K562 (cell line): Measurements from ENCODE around the gene FAM107B. TPM values are rescaled to one million over a fixed set of nuclear protein-coding genes. Genes with fewer than 3 reads are reported as not detected.

Source experiments
- ATAC-seq: fragments of 200-7000 bp; cut with Tn5 transposase; 3 replicates; pipeline ENCODE4 v1.9.1; 2020; ENCODE audit warnings: moderate library complexity
- BruUV-seq: library from RNA; stranded (reverse); fragments of 400-500 nt; replicated peaks from 2 replicates; lab custom pipeline; 2021; lab: Mats Ljungman, UMichigan
- CTCF ChIA-PET: fragments of 300-600 bp; formaldehyde crosslinking; extraction: SDS; loops from one replicate; lab custom pipeline; 2021; ENCODE audit warnings: low intra/inter-chr PET ratio; lab: Yijun Ruan, JAX
- POLR2A ChIA-PET: fragments of 300-600, 350-650 bp; sonication (Branson Sonifier 250); formaldehyde crosslinking; extraction: SDS; loops from one replicate; lab custom pipeline; 2021; ENCODE audit warnings: antibody characterized with exemption, inconsistent platforms; lab: Yijun Ruan, JAX
- DNase-seq, 4 experiments: peaks; one replicate each; pipeline versions ENCODE4 v3.0.0 to v3.0.0-alpha.2; 2011 to 2018; ENCODE audit warnings: low spot score in 3 of 4, mixed read lengths in 3 of 4; ENCODE audit errors: extremely low read depth in 1 of 4
- FAIRE-seq: peaks from 2 replicates; lab custom pipeline; 2011; peaks lifted over from hg19 to GRCh38; lab: Jason Lieb, UNC
- H2AFZ ChIP-seq: 2 replicates; pipeline ENCODE4 v1.6.0; 2011; ENCODE audit warnings: low read depth, low read length, control low read depth, inconsistent platforms
- H3K27ac ChIP-seq: fragments of 200-600 bp; 3 replicates; pipeline ENCODE4 v1.8.0; 2011; ENCODE audit warnings: low read depth, mild to moderate bottlenecking, control low read depth, inconsistent platforms, low read length, moderate library complexity, mixed read lengths; ENCODE audit errors: extremely low read depth
- H3K27me3 ChIP-seq, 2 experiments: fragments of 300-600 bp in 1 of 2; 2 replicates in 1 of 2; 3 replicates in 1 of 2; pipeline versions ENCODE4 v1.6.0 to v1.8.0; 2011; ENCODE audit warnings: inconsistent platforms in 2 of 2, low read length in 2 of 2, mild to moderate bottlenecking in 1 of 2, mixed read lengths in 1 of 2, moderate library complexity in 1 of 2; ENCODE audit not compliant: control insufficient read depth in 2 of 2, insufficient read depth in 2 of 2
- H3K36me3 ChIP-seq: fragments of 300-600 bp; 3 replicates; pipeline ENCODE4 v1.8.0; 2011; ENCODE audit warnings: mild to moderate bottlenecking, low read length, inconsistent platforms; ENCODE audit not compliant: control insufficient read depth, insufficient read depth
- H3K4me1 ChIP-seq, 2 experiments: fragments of 200-600 bp in 1 of 2; replicated peaks in 1 of 2; 2 replicates in 1 of 2; 3 replicates in 1 of 2; pipeline versions ENCODE4 v1.5.1 to v1.8.0; 2011; ENCODE audit warnings: inconsistent platforms in 2 of 2, low read length in 2 of 2, mild to moderate bottlenecking in 1 of 2, mixed read lengths in 1 of 2, moderate library complexity in 1 of 2; ENCODE audit not compliant: control insufficient read depth in 2 of 2, insufficient read depth in 2 of 2
- H3K4me2 ChIP-seq: 2 replicates; pipeline ENCODE4 v1.6.1; 2011; ENCODE audit warnings: low read length, control low read depth, inconsistent platforms, mixed read lengths; ENCODE audit not compliant: insufficient read depth
- H3K4me3 ChIP-seq: fragments of 200-600 bp; sonication (generic), shearing (Covaris generic); 2 replicates; pipeline ENCODE4 v1.5.1; 2016; ENCODE audit warnings: control low read depth, inconsistent platforms
- H3K79me2 ChIP-seq: fragments of 200-600 bp; 3 replicates; pipeline ENCODE4 v1.8.0; 2011; ENCODE audit warnings: low read length, inconsistent platforms; ENCODE audit not compliant: control insufficient read depth, insufficient read depth
- H3K9ac ChIP-seq, 2 experiments: 2 replicates each; pipeline versions ENCODE4 v1.6.0 to v1.6.1; 2011; ENCODE audit warnings: low read depth in 2 of 2, low read length in 2 of 2, control low read depth in 1 of 2, inconsistent platforms in 1 of 2, mild to moderate bottlenecking in 1 of 2, mixed read lengths in 1 of 2; ENCODE audit not compliant: insufficient read depth in 1 of 2
- H3K9me1 ChIP-seq: one replicate; pipeline ENCODE4 v1.6.0; 2011; ENCODE audit warnings: inconsistent platforms, mild to moderate bottlenecking, low read length, moderate library complexity; ENCODE audit not compliant: control insufficient read depth, insufficient read depth
- H3K9me3 ChIP-seq: replicated peaks from 2 replicates; pipeline ENCODE4 v1.5.1; 2011; ENCODE audit warnings: low read depth, low read length, inconsistent platforms; ENCODE audit not compliant: control insufficient read depth, insufficient read depth
- H4K20me1 ChIP-seq: replicated peaks from 2 replicates; pipeline ENCODE4 v1.6.1; 2011; ENCODE audit warnings: low read length, inconsistent platforms, mixed read lengths; ENCODE audit not compliant: control insufficient read depth, insufficient read depth
- BRCA1 ChIP-seq, 2 experiments: fragments of 450-650 bp in 1 of 2; sonication (generic) in 1 of 2; formaldehyde crosslinking in 1 of 2; IDR thresholded peaks; 2 replicates each; pipeline versions ENCODE4 v1.5.0 to v1.6.1; 2017 to 2020; ENCODE audit warnings: mild to moderate bottlenecking in 1 of 2, missing genetic modification reagents in 1 of 2
- CCNT2 ChIP-seq: IDR thresholded peaks from 2 replicates; pipeline ENCODE4 v1.6.1; 2011; ENCODE audit warnings: borderline replicate concordance, low read depth, mild to moderate bottlenecking, moderate library complexity, mixed read lengths, low read length; ENCODE audit not compliant: insufficient read length; ENCODE audit errors: extremely low read depth
- CREB1 ChIP-seq, 2 experiments: sonication (generic) in 1 of 2; formaldehyde crosslinking in 1 of 2; IDR thresholded peaks; 2 replicates each; pipeline versions ENCODE4 v1.6.1 to v1.8.0; 2012 to 2022; ENCODE audit warnings: inconsistent platforms in 1 of 2, mild to moderate bottlenecking in 1 of 2, missing genetic modification reagents in 1 of 2, moderate library complexity in 1 of 2
- CREBBP ChIP-seq: IDR thresholded peaks from one replicate; pipeline ENCODE4 v1.6.1; 2012; ENCODE audit warnings: low read depth, mild to moderate bottlenecking, control low read depth, inconsistent platforms, low read length
- DACH1 ChIP-seq: fragments of 450-650 bp; IDR thresholded peaks from 2 replicates; pipeline ENCODE4 v1.6.1; 2018; ENCODE audit not compliant: partially characterized antibody
- FOS ChIP-seq: IDR thresholded peaks from 3 replicates; pipeline ENCODE4 v1.6.1; 2011; ENCODE audit not compliant: insufficient read length; ENCODE audit errors: extremely low read depth
- FUS ChIP-seq: fragments of 200-400 bp; formaldehyde crosslinking; optimal IDR thresholded peaks from 2 replicates; pipeline ENCODE3; 2017; ENCODE audit warnings: low read depth, low read length
- HCFC1 ChIP-seq: IDR thresholded peaks from 2 replicates; pipeline ENCODE4 v1.6.1; 2012; ENCODE audit warnings: low read depth, low read length, improper control_type of control experiment
- NBN ChIP-seq: fragments of 450-650 bp; IDR thresholded peaks from 2 replicates; pipeline ENCODE4 v1.6.1; 2016; ENCODE audit warnings: low read depth, mild to moderate bottlenecking
- SFPQ ChIP-seq: fragments of 200-400 bp; formaldehyde crosslinking; IDR thresholded peaks from 2 replicates; pipeline ENCODE4 v1.6.1; 2017; ENCODE audit warnings: mild to moderate bottlenecking, low read depth, low read length, moderate library complexity
- TBL1XR1 ChIP-seq, 2 experiments: IDR thresholded peaks; 2 replicates each; pipeline ENCODE4 v1.6.1; 2012; ENCODE audit warnings: improper control_type of control experiment in 2 of 2, low read length in 2 of 2, mild to moderate bottlenecking in 1 of 2
- TCF7L2 ChIP-seq: fragments of 150-350 bp; IDR thresholded peaks from 2 replicates; pipeline ENCODE4 v1.6.1; 2016; ENCODE audit warnings: low read depth, mild to moderate bottlenecking, low read length, moderate library complexity
- ZC3H8 ChIP-seq: fragments of 450-650 bp; IDR thresholded peaks from 2 replicates; pipeline ENCODE4 v1.6.1; 2017
- ZNF324 ChIP-seq: fragments of 250-450 bp; sonication (Bioruptor Pico); IDR thresholded peaks from 2 replicates; pipeline ENCODE4 v1.4.0; 2020; ENCODE audit warnings: mild to moderate bottlenecking
- ZNF589 ChIP-seq: fragments of 200-800 bp; sonication (Bioruptor generic); IDR thresholded peaks from 2 replicates; pipeline ENCODE4 v1.6.1; 2016; ENCODE audit warnings: low read depth, missing genetic modification characterization, missing compliant biosample characterization
- WGBS: fragments of 100-300 bp; shearing (Covaris generic); methylation state at CpG from one replicate; pipeline ENCODE4 v1.1.6; 2016; ENCODE audit warnings: low coverage, mixed read lengths; ENCODE audit not compliant: insufficient coverage; ENCODE audit errors: missing lambda C conversion rate; 5-methylcytosine and 5-hydroxymethylcytosine counted together
- in situ Hi-C: fragments of 300-500 bp; cut with MboI; formaldehyde crosslinking; loops from 4 replicates; pipeline ENCODE4 v1.15.0; 2018; ENCODE audit warnings: inconsistent platforms, mixed read lengths
- intact Hi-C: fragments of 100-400 bp; cut with micrococcal nuclease; formaldehyde crosslinking; loops from 2 replicates; pipeline ENCODE4 v1.14.2; 2022
- polyA plus RNA-seq, 8 experiments: library from polyadenylated mRNA; depleted of rRNA in 4 of 8; stranded (reverse) in 5 of 8; unstranded in 3 of 8; fragments of >200 nt; fragmentation: Nextera tagmentation in 2 of 8; fragmentation: Illumina TruSeq in 1 of 8; extraction: Ambion mirVana in 2 of 8; extraction: Trizol in 1 of 8; gene quantifications; 2 replicates each; pipeline versions ENCODE4 v1.2.1 to v1.2.3, GENCODE V29; 2011 to 2014; ENCODE audit warnings: inconsistent platforms in 1 of 8, missing spikeins in 1 of 8
- total RNA-seq, 7 experiments: library from RNA; depleted of rRNA in 6 of 7; stranded (reverse); fragments of >200 nt in 6 of 7; fragmentation: Illumina TruSeq in 2 of 7; extraction: Trizol in 2 of 7; gene quantifications; 2 replicates each; pipeline versions ENCODE4 v1.2.1 to v1.2.3, GENCODE V29; 2011 to 2021; ENCODE audit warnings: low replicate concordance in 1 of 7

Gene FAM107B
- total and polyA plus RNA-seq, 9 of the 15 experiments (the other 6 are each of a cell fraction or from before 2014, with no cell fraction given): 0.40 to 2.8 (median 1.4) TPM

GRCh38 chr10:14485986-14486385 is 288.7 kb downstream of the FAM107B start:
- WGBS: 0% methylated on average over 5 of the region's 5 CpGs
- no peak overlapping the region for H3K9ac ChIP-seq
- in situ Hi-C loops (no loop called here), intact Hi-C loops (no loop called here)
- CTCF ChIA-PET: interaction anchor here (0.6 kb wide), 1 partner anchor 190 kb away, joined by 3 read pairs; no protein-coding TSS in a partner anchor
- peaks cover 5 to 28% of the 10 kb centered on the region in 2 experiments; a peak in 3 of 5 replicates for H3K27me3 ChIP-seq
- H3K9me1 ChIP-seq: no peaks in the 10 kb centered on the region
- BruUV-seq: no TSS peak
- no peaks in the 10 kb centered on the region for H3K79me2 ChIP-seq
- no peak overlapping the region for H2AFZ ChIP-seq
- no peak overlapping the region for H3K4me2 ChIP-seq
- H3K4me1 ChIP-seq: no peaks in the 10 kb centered on the region
- no peaks in the 10 kb centered on the region for H4K20me1 ChIP-seq
- H3K9me3 ChIP-seq: no peaks in the 10 kb centered on the region
- POLR2A ChIA-PET: no interaction called here
- no peak for FAIRE-seq
- TF ChIP-seq FOS: no peak
- no peak for TF ChIP-seq SFPQ
- no peak for TF ChIP-seq HCFC1
- no peak for TF ChIP-seq CCNT2
- TF ChIP-seq ZNF589: no peak
- no peak for TF ChIP-seq ZC3H8
- no peak for TF ChIP-seq ZNF324 (CRISPR knock-in tag)
- TF ChIP-seq TBL1XR1 (IDR thresholded peaks at IDR 0.05; ENCODE audit: low read length in 2 of 2): no peak
- no peak for TF ChIP-seq CREB1 (IDR thresholded peaks at IDR 0.05)
- no peak for TF ChIP-seq CREB1 (CRISPR knock-in tag; IDR thresholded peaks at IDR 0.05)
- no peak for TF ChIP-seq CREBBP
- TF ChIP-seq BRCA1 (IDR thresholded peaks at IDR 0.05): no peak
- no peak for TF ChIP-seq BRCA1 (CRISPR knock-in tag; IDR thresholded peaks at IDR 0.05)
- no peak for TF ChIP-seq DACH1
- TF ChIP-seq FUS: no peak
- TF ChIP-seq TCF7L2: no peak
- no peak for TF ChIP-seq NBN
- TF ChIP-seq, all 486 proteins: peak for 0
- no peak for ATAC-seq
- DNase-seq: no peak
- Histone ChIP-seq H3K27ac (no peak overlapping the region), H3K36me3 (no peaks in the 10 kb centered on the region), H3K4me3 (no peak overlapping the region)
